HG03135 (cell line): ENCODE data around the gene TOMM5.

Experiments used
- ATAC-seq: cut with Tn5 transposase; IDR thresholded peaks from one replicate; pipeline ENCODE4 v1.9.1; 2021; ENCODE audit warnings: mild to moderate bottlenecking, moderate library complexity; ENCODE audit not compliant: unreplicated experiment

TOMM5 gene

GRCh38 chr9:37564916-37565315 is 27.5 kb downstream of the TOMM5 start:
- ATAC-seq, result no peak

DNA sequence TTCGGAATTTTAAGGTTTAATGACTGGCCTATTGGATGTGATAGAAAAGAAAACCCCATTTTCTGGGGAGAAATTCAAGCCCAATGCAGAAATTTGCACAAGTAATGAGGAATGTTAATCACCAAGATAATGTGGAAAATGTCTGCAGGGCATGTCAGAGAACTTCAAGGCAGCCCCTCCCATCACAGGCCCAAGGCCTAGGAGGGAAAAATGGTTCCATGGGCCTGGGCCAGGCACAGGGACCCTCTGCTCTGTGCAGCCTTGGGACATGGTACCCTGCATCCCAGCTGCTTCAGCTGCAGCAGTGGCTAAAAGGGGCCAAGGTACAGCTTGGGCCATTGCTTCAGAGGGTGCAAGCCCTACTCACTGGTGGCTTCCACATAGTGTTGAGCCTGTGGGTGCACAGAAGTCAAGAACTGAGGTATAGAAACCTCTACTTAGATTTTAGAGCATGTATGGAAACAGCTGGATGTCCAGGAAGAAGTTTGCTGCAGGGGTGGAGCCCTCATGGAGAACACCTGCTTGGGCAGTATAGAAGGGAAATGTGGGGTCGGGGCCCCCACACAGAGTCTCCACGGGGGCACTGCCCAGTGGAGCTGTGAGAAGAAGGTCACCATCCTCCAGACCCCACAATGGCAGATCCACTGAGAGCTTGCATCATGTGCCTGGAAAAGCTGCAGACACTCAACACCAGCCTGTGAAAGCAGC is 28.4 kb downstream of the TOMM5 start:
- ATAC-seq, result no peak

GRCh38 chr9:37562826-37563225 is 29.6 kb downstream of the TOMM5 start:
- ATAC-seq, result no peak

DNA sequence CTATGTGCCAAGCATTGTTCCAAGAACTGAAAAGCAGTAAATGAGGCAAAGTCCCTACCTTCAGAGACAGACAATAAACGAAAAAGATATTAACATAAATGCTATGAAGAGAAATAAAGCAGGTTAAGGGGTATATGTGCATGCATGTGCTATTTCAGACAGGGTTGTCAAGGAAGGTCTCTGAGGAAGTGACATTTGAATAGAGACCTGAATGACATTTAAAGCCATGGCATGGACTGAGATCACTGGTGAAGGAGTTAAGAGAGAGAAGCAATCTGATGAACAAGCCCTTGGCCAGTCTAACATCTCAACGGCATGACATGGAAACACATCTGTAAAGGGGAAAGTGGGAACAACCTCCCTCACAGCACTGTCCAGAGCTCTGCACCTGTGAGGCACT is 30.7 kb downstream of the TOMM5 start:
- ATAC-seq, result no peak

- no peak for ATAC-seq
Observed at GRCh38 chr9:37559855-37560592, 32.4 kb downstream of the TOMM5 start.

- no peak for ATAC-seq
Observed at GRCh38 chr9:37559125-37559524, 33.3 kb downstream of the TOMM5 start.

DNA sequence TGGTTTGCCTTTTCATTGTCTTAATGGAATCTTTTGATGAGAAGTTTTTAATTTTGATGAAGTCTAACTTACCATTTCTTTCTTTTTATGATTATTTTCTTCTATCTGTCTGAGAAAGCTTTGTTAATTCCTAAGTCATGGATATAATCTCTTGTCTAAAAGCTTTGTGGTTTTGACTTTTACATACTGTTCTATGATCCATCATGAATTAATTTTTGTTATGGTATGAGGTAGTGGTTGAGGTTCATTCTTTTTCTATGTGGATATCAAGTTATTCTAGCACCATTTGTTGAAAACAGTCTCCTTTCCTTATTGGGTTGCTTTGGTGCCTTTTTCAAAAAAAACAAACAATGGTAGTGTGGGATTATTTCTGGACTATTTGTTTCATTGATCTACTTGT is 36.6 kb downstream of the TOMM5 start:
- ATAC-seq, result no peak

- ATAC-seq, result no peak
Observed at GRCh38 chr9:37554318-37554717, 38.1 kb downstream of the TOMM5 start.

- no peak for ATAC-seq
Observed at GRCh38 chr9:37551888-37552287, 40.5 kb downstream of the TOMM5 start.

- no peak for ATAC-seq
Observed at GRCh38 chr9:37551468-37551867, 40.9 kb downstream of the TOMM5 start.

GRCh38 chr9:37550781-37551180 is 41.6 kb downstream of the TOMM5 start:
- ATAC-seq, result no peak

- ATAC-seq, result no peak
Observed at GRCh38 chr9:37549527-37549926, 42.9 kb downstream of the TOMM5 start.

GRCh38 chr9:37547328-37547878 is 45.0 kb downstream of the TOMM5 start:
- no peak for ATAC-seq

DNA sequence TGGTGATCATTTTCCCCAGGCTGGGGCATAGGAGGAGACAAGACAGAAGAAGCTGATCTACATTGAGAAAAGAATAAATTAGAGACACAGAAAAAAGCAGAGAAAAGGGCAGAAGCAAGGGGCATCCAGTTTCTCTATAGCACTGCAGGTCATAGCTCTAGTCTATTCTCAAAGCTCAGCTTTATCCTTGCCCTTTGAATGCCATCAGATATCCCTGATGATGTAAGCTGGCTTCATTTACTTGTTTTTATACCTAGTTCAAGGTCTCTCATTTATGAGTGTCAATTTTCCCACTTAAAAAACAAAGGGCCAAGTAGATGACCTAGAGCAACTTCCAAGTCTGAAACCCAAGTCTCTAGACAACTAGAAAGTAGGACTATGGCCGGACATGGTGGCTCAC is 48.9 kb downstream of the TOMM5 start:
- no peak for ATAC-seq

DNA sequence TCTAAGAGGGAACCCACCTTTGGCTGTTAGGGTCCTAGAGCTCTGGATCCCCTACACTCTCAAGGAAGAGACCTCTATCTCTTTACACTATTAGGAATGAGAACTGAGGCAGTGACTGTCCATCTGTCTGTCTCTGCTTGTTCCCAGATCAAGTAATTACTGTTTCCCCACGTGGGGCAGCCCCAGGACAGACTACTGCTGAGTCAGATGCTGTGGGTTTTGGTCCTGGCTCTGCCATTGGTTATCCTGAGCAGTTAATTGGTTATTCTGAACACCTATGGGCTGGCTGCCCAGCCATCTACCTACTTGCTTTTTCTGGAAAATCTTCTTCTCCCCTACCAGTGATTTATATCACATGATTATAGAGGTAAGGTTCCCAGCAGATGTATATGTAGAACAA is 49.5 kb downstream of the TOMM5 start:
- ATAC-seq, result no peak

GRCh38 chr9:37542488-37542887 is 49.9 kb downstream of the TOMM5 start:
- no peak for ATAC-seq

DNA sequence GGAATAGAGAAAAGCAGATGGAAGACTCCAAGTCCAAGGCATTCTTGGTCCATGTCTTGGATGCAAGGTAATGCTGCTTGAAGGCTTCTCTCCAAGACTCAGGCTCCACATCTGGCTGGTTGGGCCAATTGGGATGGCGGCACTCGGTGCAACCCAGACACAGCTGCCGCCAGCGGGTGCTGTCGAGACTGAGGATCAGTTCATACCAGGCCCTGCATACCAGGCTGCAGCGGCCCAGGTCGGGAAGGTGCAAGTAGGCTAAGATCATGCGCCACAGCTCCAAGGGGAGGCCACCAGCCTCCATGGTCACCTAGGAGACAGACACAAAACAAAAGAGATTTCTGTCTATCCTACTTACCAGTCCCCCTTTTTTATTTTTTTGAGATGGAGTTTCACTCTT is 50.9 kb downstream of the TOMM5 start:
- ATAC-seq, result no peak

DNA sequence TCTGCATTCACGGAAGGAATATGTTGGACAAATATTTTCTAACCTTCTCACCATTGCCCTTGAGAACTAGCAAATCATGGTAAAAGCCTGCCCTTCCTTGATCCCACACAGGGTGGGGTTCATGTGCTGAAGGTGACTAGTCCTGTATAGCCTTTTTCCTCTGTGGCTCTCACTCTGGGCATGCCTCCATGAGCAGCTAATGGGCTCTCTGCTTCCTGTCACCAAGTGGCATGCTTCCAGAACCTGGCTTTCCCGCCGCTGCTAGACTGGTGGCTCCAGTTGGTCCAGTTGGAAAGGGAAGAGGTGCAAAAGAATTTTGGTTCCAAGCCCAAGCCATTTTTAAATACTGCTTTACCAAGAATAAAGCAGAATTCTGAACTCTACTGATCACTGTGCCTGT is 51.8 kb downstream of the TOMM5 start:
- ATAC-seq, result no peak

- ATAC-seq, result no peak
Observed at GRCh38 chr9:37539634-37540033, 52.8 kb downstream of the TOMM5 start.
